Hepatocyte (in vitro differentiated cells): ENCODE measurements around the gene NKAIN2. TPM values are rescaled to one million over a fixed set of nuclear protein-coding genes. Genes with fewer than 3 reads are reported as not detected.

Experiments used
- DNase-seq: peaks from one replicate; pipeline ENCODE4 v3.0.0-alpha.2; 2016; ENCODE audit warnings: low spot score
- H2AFZ ChIP-seq: fragments of 200-600 bp; sonication (generic); 2 replicates; pipeline ENCODE4 v1.6.0; 2016; ENCODE audit warnings: antibody characterized with exemption, mild to moderate bottlenecking
- H3K27ac ChIP-seq: fragments of 200-600 bp; sonication (generic); 2 replicates; pipeline ENCODE4 v1.5.1; 2016; ENCODE audit warnings: mild to moderate bottlenecking
- H3K27me3 ChIP-seq: fragments of 200-600 bp; sonication (generic); 2 replicates; pipeline ENCODE4 v1.6.1; 2016
- H3K36me3 ChIP-seq: fragments of 200-600 bp; sonication (generic); replicated peaks from 2 replicates; pipeline ENCODE4 v1.5.1; 2016; ENCODE audit warnings: low read depth; ENCODE audit not compliant: insufficient read depth
- H3K4me1 ChIP-seq: fragments of 200-600 bp; sonication (generic); 2 replicates; pipeline ENCODE4 v1.5.1; 2016; ENCODE audit warnings: mild to moderate bottlenecking, moderate library complexity; ENCODE audit not compliant: insufficient read depth
- H3K4me2 ChIP-seq: fragments of 200-600 bp; sonication (generic); 2 replicates; pipeline ENCODE4 v1.6.0; 2016
- H3K4me3 ChIP-seq: fragments of 200-600 bp; sonication (generic); 2 replicates; pipeline ENCODE4 v1.5.1; 2016; ENCODE audit warnings: mild to moderate bottlenecking
- H3K79me2 ChIP-seq: fragments of 200-600 bp; sonication (generic); 2 replicates; pipeline ENCODE4 v1.6.0; 2017; ENCODE audit warnings: mild to moderate bottlenecking
- H3K9me2 ChIP-seq: fragments of 200-600 bp; sonication (generic); replicated peaks from 2 replicates; pipeline ENCODE4 v1.6.0; 2017; ENCODE audit warnings: mild to moderate bottlenecking; ENCODE audit not compliant: insufficient read depth
- H3K9me3 ChIP-seq: fragments of 200-600 bp; sonication (generic); 2 replicates; pipeline ENCODE4 v1.5.1; 2016; ENCODE audit warnings: low read depth, mild to moderate bottlenecking
- H4K20me1 ChIP-seq: fragments of 200-600 bp; sonication (generic); 2 replicates; pipeline ENCODE4 v1.6.0; 2016; ENCODE audit warnings: mild to moderate bottlenecking; ENCODE audit not compliant: insufficient read depth, poor library complexity, severe bottlenecking
- CTCF ChIP-seq: fragments of 200-600 bp; sonication (generic); IDR thresholded peaks from 2 replicates; pipeline ENCODE4 v1.5.1; 2016; ENCODE audit warnings: antibody characterized with exemption, mild to moderate bottlenecking; ENCODE audit not compliant: poor library complexity
- EZH2 ChIP-seq: fragments of 200-600 bp; sonication (generic); IDR thresholded peaks from 2 replicates; pipeline ENCODE4 v1.6.1; 2016; ENCODE audit warnings: antibody characterized with exemption, mild to moderate bottlenecking, borderline replicate concordance
- EZH2phosphoT487 ChIP-seq: fragments of 200-600 bp; sonication (generic); IDR thresholded peaks from one replicate; pipeline ENCODE4 v1.6.1; 2018; ENCODE audit warnings: antibody characterized with exemption, mild to moderate bottlenecking, low read depth, moderate library complexity; ENCODE audit not compliant: unreplicated experiment, severe bottlenecking
- WGBS: methylation state at CpG from one replicate; pipeline ENCODE4 v1.1.6; 2016; ENCODE audit warnings: low lambda C conversion rate; ENCODE audit errors: missing lambda C conversion rate; 5-methylcytosine and 5-hydroxymethylcytosine counted together
- polyA plus RNA-seq: library from polyadenylated mRNA; unstranded; fragments of >200 nt; fragmentation: Nextera tagmentation; extraction: Ambion mirVana; gene quantifications from 2 replicates; pipeline ENCODE4 v1.2.1, GENCODE V29; 2016
- total RNA-seq: library from RNA; depleted of rRNA; stranded (reverse); fragments of >200 nt; gene quantifications from 2 replicates; pipeline ENCODE4 v1.2.3, GENCODE V29; 2014

Gene NKAIN2
- total and polyA plus RNA-seq, 2 experiments from 2014 or later, result 0.48 to 2.6 TPM

GRCh38 chr6:124670801-124671200, 867.1 kb downstream of the NKAIN2 start:
- Histone ChIP-seq H3K9me3 (no peaks in the 10 kb centered on the region), H3K4me1 (no peaks in the 10 kb centered on the region), H2AFZ (no peak overlapping the region), H3K79me2 (no peaks in the 10 kb centered on the region), H3K27ac (no peak overlapping the region), H3K4me2 (no peak overlapping the region), H3K9me2 (no peaks in the 10 kb centered on the region), H4K20me1 (no peaks in the 10 kb centered on the region), H3K36me3 (no peaks in the 10 kb centered on the region), H3K4me3 (no peak overlapping the region), H3K27me3 (no peaks in the 10 kb centered on the region)
- 79% methylated on average over 3 of the region's 3 CpGs for WGBS
- TF ChIP-seq EZH2 (no peak), EZH2phosphoT487 (no peak), CTCF (no peak)
- no peak for DNase-seq

GRCh38 chr6:124671324-124671723, 867.7 kb downstream of the NKAIN2 start:
- no peak for DNase-seq
- no peaks in the 10 kb centered on the region for H4K20me1 ChIP-seq
- no peaks in the 10 kb centered on the region for H3K27me3 ChIP-seq
- H3K79me2 ChIP-seq, result no peaks in the 10 kb centered on the region
- no peak overlapping the region for H3K4me2 ChIP-seq
- no peak overlapping the region for H3K27ac ChIP-seq
- no peaks in the 10 kb centered on the region for H3K4me1 ChIP-seq
- no peaks in the 10 kb centered on the region for H3K9me2 ChIP-seq
- H3K4me3 ChIP-seq, result no peak overlapping the region
- H3K36me3 ChIP-seq, result no peaks in the 10 kb centered on the region
- H3K9me3 ChIP-seq, result no peaks in the 10 kb centered on the region
- TF ChIP-seq EZH2phosphoT487, result no peak
- no peak overlapping the region for H2AFZ ChIP-seq

- Histone ChIP-seq H3K79me2 (no peaks in the 10 kb centered on the region), H3K4me3 (no peak overlapping the region), H3K9me3 (no peaks in the 10 kb centered on the region), H3K9me2 (no peaks in the 10 kb centered on the region), H3K27ac (no peak overlapping the region), H3K4me2 (no peak overlapping the region), H2AFZ (no peak overlapping the region), H4K20me1 (no peaks in the 10 kb centered on the region), H3K4me1 (no peaks in the 10 kb centered on the region), H3K36me3 (no peaks in the 10 kb centered on the region), H3K27me3 (no peaks in the 10 kb centered on the region)
- WGBS, result 67% methylated on average over 1 of the region's 1 CpG
- TF ChIP-seq CTCF (no peak), EZH2 (no peak), EZH2phosphoT487 (no peak)
- no peak for DNase-seq
Observed at GRCh38 chr6:124674042-124674441, 870.4 kb downstream of the NKAIN2 start.

GRCh38 chr6:124676033-124676432, 872.4 kb downstream of the NKAIN2 start:
- no peaks in the 10 kb centered on the region for H3K36me3 ChIP-seq
- H3K4me2 ChIP-seq, result no peak overlapping the region
- WGBS, result 87% methylated on average over 3 of the region's 3 CpGs
- H3K9me2 ChIP-seq, result no peaks in the 10 kb centered on the region
- no peaks in the 10 kb centered on the region for H3K9me3 ChIP-seq
- H3K27me3 ChIP-seq, result no peaks in the 10 kb centered on the region
- DNase-seq, result no peak
- no peak overlapping the region for H3K4me3 ChIP-seq
- H3K27ac ChIP-seq, result no peak overlapping the region
- no peak overlapping the region for H2AFZ ChIP-seq
- no peaks in the 10 kb centered on the region for H4K20me1 ChIP-seq
- TF ChIP-seq EZH2 (no peak), EZH2phosphoT487 (no peak), CTCF (no peak)
- H3K4me1 ChIP-seq, result no peaks in the 10 kb centered on the region
- H3K79me2 ChIP-seq, result no peaks in the 10 kb centered on the region
